IMR-90 (cell line): ENCODE measurements around the gene PCDHB11.
"Not testable (repeated sequence)": the region's sequence is repeated elsewhere in the genome, so short reads cannot be mapped to it uniquely, and the experiment has no call there.

Experiments used
- BHLHE40 ChIP-seq: fragments of 150-350 bp; IDR thresholded peaks from 2 replicates; pipeline ENCODE4 v1.6.1; 2016; ENCODE audit warnings: mild to moderate bottlenecking, low read depth, low read length
- CEBPB ChIP-seq: IDR thresholded peaks from 2 replicates; pipeline ENCODE4 v1.6.1; 2012; ENCODE audit warnings: low read depth, low read length, improper control_type of control experiment
- FOS ChIP-seq: fragments of 150-350 bp; IDR thresholded peaks from 2 replicates; pipeline ENCODE4 v1.6.1; 2016; ENCODE audit warnings: low read depth, low read length
- MAFK ChIP-seq: IDR thresholded peaks from 2 replicates; pipeline ENCODE4 v1.6.1; 2012; ENCODE audit warnings: low read depth, low read length, improper control_type of control experiment
- MAZ ChIP-seq: IDR thresholded peaks from 2 replicates; pipeline ENCODE4 v1.6.1; 2012; ENCODE audit warnings: low read depth, mild to moderate bottlenecking, low read length, improper control_type of control experiment, moderate library complexity, borderline replicate concordance
- MXI1 ChIP-seq: IDR thresholded peaks from 2 replicates; pipeline ENCODE4 v1.6.1; 2012; ENCODE audit warnings: low read depth, mild to moderate bottlenecking, low read length, moderate library complexity, borderline replicate concordance
- NFE2L2 ChIP-seq: fragments of 150-350 bp; IDR thresholded peaks from 2 replicates; pipeline ENCODE4 v1.6.1; 2016; ENCODE audit warnings: low read depth, mild to moderate bottlenecking, low read length
- POLR2A ChIP-seq: IDR thresholded peaks from 2 replicates; pipeline ENCODE4 v1.6.1; 2012; ENCODE audit warnings: mild to moderate bottlenecking, low read depth, low read length
- RAD21 ChIP-seq: IDR thresholded peaks from 2 replicates; pipeline ENCODE4 v1.6.1; 2012; ENCODE audit warnings: low read length, improper control_type of control experiment
- RCOR1 ChIP-seq: IDR thresholded peaks from 2 replicates; pipeline ENCODE4 v1.6.1; 2012; ENCODE audit warnings: mild to moderate bottlenecking, low read length, improper control_type of control experiment; ENCODE audit not compliant: insufficient replicate concordance
- RFX5 ChIP-seq: IDR thresholded peaks from 2 replicates; pipeline ENCODE4 v1.8.0; 2012; ENCODE audit warnings: low read depth, mild to moderate bottlenecking, low read length, moderate library complexity
- TF ChIP-seq, protein P1 (sequence below): conservative IDR thresholded peaks from 2 replicates; pipeline ENCODE4 v1.5.1; 2012; ENCODE audit warnings: mild to moderate bottlenecking, low read depth, low read length, improper control_type of control experiment
- TF ChIP-seq, protein P2 (sequence below): fragments of 150-350 bp; IDR thresholded peaks from 2 replicates; pipeline ENCODE4 v1.6.1; 2016; ENCODE audit warnings: low read depth, mild to moderate bottlenecking, low read length, moderate library complexity, borderline replicate concordance
- TF ChIP-seq, protein P3 (sequence below): fragments of 150-350 bp; IDR thresholded peaks from 2 replicates; pipeline ENCODE4 v1.6.1; 2017; ENCODE audit warnings: mild to moderate bottlenecking, antibody characterized with exemption, low read length, low read depth

- TF ChIP-seq POLR2A, FOS, RCOR1, MXI1, MAZ, NFE2L2, BHLHE40, RAD21, RFX5, MAFK, CEBPB: not testable (repeated sequence)
- TF ChIP-seq, protein P1, sequence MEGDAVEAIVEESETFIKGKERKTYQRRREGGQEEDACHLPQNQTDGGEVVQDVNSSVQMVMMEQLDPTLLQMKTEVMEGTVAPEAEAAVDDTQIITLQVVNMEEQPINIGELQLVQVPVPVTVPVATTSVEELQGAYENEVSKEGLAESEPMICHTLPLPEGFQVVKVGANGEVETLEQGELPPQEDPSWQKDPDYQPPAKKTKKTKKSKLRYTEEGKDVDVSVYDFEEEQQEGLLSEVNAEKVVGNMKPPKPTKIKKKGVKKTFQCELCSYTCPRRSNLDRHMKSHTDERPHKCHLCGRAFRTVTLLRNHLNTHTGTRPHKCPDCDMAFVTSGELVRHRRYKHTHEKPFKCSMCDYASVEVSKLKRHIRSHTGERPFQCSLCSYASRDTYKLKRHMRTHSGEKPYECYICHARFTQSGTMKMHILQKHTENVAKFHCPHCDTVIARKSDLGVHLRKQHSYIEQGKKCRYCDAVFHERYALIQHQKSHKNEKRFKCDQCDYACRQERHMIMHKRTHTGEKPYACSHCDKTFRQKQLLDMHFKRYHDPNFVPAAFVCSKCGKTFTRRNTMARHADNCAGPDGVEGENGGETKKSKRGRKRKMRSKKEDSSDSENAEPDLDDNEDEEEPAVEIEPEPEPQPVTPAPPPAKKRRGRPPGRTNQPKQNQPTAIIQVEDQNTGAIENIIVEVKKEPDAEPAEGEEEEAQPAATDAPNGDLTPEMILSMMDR, result not testable (repeated sequence)
- TF ChIP-seq, protein P2, sequence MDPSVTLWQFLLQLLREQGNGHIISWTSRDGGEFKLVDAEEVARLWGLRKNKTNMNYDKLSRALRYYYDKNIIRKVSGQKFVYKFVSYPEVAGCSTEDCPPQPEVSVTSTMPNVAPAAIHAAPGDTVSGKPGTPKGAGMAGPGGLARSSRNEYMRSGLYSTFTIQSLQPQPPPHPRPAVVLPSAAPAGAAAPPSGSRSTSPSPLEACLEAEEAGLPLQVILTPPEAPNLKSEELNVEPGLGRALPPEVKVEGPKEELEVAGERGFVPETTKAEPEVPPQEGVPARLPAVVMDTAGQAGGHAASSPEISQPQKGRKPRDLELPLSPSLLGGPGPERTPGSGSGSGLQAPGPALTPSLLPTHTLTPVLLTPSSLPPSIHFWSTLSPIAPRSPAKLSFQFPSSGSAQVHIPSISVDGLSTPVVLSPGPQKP, result not testable (repeated sequence)
- TF ChIP-seq, protein P3, sequence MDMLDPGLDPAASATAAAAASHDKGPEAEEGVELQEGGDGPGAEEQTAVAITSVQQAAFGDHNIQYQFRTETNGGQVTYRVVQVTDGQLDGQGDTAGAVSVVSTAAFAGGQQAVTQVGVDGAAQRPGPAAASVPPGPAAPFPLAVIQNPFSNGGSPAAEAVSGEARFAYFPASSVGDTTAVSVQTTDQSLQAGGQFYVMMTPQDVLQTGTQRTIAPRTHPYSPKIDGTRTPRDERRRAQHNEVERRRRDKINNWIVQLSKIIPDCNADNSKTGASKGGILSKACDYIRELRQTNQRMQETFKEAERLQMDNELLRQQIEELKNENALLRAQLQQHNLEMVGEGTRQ, result not testable (repeated sequence)
Measured at GRCh38 chr5:141189131-141189530, 10.3 kb upstream of the PCDHB11 start.
